Omental fat pad (tissue), 4 donors: ENCODE data around the gene ZNF385C. TPM values are rescaled to one million over a fixed set of nuclear protein-coding genes. Genes with fewer than 3 reads are reported as not detected.
"Not testable (repeated sequence)": the region's sequence is repeated elsewhere in the genome, so short reads cannot be mapped to it uniquely, and the experiment has no call there.

Experiments
- ATAC-seq: fragments of 150-250 bp; one replicate; pipeline ENCODE4 v1.9.1; 2016; ENCODE audit warnings: mild to moderate bottlenecking, moderate library complexity; ENCODE audit not compliant: low FRiP score
- DNase-seq: peaks from one replicate; pipeline ENCODE4 v3.0.0-alpha.2; 2019; ENCODE audit warnings: low spot score
- total RNA-seq, 4 donors: library from RNA; depleted of rRNA; stranded (reverse); fragments of >200 nt; gene quantifications; one replicate each; pipeline ENCODE4 v1.1.0, GENCODE V29; 2016
- TF ChIP-seq, protein P1 (sequence below), 3 donors: fragments of 450-650 bp; IDR thresholded peaks; one replicate each; pipeline ENCODE4 v1.5.1; 2016 to 2017; ENCODE audit warnings: antibody characterized with exemption in 3 of 3, mild to moderate bottlenecking in 3 of 3, moderate library complexity in 2 of 3

ZNF385C gene
- total RNA-seq, 4 donors from 2014 or later: not detected

DNA sequence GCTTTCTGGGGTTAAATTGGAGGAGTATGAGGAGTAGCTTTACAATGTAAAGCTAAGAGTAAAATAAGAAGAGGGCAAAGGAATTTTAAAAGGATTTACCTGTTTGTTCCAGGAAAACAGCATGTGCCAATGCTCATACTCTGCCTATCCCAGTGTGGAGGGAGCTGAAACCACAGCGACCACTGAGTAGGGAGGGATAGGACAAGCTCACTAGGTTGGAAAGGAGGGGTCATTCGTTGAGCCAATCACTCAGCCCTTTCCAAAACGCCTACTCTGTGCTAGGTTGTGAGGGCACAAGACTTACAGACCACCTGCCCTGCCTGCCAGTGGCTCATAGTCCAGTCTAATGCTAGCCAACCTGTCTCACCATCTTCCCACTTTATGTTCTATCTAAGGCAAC is 79.9 kb downstream of the ZNF385C start:
- DNase-seq (no peak), ATAC-seq (no peak)
- TF ChIP-seq, protein P1, sequence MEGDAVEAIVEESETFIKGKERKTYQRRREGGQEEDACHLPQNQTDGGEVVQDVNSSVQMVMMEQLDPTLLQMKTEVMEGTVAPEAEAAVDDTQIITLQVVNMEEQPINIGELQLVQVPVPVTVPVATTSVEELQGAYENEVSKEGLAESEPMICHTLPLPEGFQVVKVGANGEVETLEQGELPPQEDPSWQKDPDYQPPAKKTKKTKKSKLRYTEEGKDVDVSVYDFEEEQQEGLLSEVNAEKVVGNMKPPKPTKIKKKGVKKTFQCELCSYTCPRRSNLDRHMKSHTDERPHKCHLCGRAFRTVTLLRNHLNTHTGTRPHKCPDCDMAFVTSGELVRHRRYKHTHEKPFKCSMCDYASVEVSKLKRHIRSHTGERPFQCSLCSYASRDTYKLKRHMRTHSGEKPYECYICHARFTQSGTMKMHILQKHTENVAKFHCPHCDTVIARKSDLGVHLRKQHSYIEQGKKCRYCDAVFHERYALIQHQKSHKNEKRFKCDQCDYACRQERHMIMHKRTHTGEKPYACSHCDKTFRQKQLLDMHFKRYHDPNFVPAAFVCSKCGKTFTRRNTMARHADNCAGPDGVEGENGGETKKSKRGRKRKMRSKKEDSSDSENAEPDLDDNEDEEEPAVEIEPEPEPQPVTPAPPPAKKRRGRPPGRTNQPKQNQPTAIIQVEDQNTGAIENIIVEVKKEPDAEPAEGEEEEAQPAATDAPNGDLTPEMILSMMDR (IDR thresholded peaks at IDR 0.05): no peak

DNA sequence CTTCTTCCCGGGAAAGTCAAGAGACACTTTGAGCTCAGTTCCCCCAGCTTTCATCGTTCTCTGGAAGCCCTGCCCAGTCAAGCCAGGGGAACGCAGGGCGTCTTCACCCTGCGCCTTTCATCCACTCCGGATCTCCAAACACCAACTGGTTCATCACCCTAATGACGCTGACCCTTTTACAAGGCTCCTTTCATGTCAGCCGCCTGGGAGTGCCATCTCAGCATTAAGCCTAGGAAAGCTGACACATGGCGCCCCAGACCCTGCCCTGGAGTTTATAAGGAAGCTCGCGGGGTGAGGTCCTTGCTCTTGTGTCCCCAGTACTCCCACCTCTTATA is 80.4 kb downstream of the ZNF385C start:
- TF ChIP-seq, protein P1 (IDR thresholded peaks at IDR 0.05): no peak
- DNase-seq (no peak), ATAC-seq (peak; percentile 2)

DNA sequence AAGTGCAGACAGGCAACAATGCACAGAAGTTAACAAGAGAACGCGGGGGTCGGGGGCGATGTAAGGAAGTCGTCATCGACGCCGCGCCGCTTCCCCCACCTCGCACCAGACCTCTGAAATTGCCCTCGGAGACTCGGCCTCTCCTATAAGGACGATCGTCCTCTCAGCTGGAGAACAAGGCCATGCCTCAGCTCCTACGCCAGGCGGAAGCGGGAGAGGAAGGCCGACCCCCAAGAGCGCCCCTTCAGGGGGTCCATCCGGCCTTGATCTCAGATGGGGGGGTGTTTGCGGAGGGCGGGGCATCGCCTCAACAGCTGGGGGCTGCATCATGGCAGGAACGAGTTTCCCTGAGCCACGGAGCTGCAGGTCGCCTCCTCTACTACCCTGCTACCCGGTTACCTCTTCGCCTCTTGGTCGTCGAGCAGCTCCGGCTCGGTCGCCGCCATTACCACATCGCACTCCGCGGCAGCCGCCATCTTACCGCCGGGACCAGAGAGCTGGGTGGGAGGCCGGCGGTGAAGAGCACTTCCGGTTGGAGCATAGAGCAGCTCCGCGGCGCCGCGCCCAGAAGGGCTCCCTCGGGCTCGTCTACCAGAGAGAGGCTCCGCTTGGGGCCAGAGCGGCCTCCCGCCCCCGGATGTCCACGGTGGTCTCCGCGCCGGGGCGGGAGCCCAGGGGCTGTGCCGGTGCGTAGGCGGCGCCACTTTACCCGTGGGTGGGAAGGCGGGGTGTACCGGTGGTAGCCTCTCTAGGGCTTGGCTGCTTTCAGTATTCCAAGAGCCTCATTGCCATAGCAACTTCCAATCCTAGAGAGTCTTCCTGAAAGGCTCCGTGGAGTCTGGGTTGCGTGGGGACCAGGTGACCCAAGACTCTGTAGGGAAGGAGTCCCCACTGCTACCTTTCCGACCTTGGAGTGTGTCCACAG is 81.1 kb downstream of the ZNF385C start, which contains the start of gene DNAJC7:
TSS of gene DNAJC7 (minus strand) at position 499 of the 925 bp plus-strand sequence. CDS start at position 476, 23 bp downstream.
- TF ChIP-seq, protein P1 (IDR thresholded peaks at IDR 0.05): no peak
- DNase-seq (peak; percentile 46), ATAC-seq (peak; percentile 92)

DNA sequence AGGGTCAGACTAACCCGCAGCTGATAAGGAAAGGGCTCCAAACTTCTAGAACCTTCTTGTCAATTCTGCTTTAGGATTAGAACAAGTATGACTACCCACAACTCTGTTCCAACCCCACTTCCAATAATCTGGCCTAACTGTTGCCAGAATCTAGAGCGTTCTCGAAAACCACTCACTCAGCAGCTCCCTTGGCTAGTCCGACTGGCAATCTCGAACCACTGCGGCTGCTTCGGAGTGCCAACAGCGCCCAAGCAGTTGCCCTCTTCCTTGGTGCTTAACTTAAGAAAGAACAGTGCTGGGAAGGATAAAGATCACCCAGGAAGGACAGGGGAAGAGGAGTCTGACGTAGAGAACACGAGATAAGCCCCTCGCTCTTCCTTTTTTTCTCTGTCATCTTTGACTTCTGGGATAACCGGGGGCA is 81.9 kb downstream of the ZNF385C start:
- no peak for ATAC-seq
- no peak for DNase-seq
- TF ChIP-seq, protein P1 (IDR thresholded peaks at IDR 0.05): no peak

DNA sequence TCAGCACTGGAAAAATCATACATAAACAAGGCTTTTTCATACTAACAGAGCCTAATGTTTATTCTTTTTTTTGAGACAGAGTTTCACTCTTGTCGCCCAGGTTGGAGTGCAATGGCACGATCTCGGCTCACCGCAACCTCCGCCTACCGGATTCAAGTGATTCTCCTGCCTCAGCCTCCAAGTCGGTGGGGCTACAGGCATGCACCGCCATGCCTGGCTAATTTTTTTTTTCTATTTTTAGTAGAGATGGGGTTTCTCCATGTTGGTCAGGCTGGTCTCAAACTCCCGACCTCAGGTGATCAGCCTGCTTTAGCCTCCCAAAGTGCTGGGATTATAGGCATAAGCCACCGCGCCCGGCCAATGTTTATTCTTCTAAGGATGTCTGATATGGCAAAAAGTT is 84.5 kb downstream of the ZNF385C start:
- not testable (repeated sequence) for DNase-seq

DNA sequence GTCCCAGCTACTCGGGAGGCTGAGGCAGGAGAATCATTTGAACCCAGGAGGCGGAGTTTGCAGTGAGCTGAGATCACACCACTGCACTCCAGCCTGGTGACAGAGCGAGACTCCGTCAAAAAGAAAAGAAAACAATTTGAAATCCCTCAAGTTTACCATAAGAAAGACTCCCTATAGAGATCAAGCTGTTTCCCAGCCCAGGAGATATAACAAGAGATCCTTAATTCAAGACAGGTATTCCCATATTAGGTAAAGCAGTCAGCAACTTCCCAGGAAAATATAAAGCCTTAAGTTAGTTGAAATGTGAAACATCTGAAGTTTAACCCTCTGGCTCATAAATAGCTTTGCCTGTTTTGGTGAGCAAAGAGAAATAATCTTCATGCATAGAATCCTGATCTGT is 85.9 kb downstream of the ZNF385C start:
- DNase-seq, ATAC-seq: not testable (repeated sequence)

More for the DNA sequence above, 84.5 kb downstream of the ZNF385C start:
- not testable (repeated sequence) for ATAC-seq

DNA sequence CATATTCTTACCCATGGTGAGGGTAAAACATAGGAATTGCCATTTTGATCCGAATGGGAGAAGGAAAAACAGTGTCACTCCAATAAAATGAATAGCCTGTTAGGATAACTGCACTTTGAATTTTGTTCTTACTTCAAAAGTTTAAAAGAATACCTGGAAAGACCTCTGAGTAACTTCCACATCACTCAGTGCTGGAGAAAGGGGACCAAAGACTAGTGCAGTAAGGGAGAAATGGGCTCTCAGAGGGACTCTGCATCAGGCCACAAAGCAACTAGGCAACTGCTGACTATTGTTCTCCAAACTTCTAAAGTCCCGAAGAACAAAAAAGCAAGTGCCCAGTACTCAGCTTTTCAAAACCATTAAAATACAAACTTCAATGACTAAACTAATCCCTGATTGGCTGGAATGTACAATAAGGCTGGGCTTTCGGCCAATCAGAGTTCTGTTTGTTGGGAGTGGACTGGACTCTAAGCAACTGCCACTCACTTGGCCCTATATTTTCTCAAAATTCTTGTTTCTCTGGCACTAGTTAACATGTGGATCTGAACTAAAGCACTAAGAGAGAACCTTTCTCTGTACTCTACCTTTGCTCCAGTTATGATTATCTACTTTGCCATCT is 87.3 kb downstream of the ZNF385C start:
- TF ChIP-seq, protein P1 (IDR thresholded peaks at IDR 0.05): no peak
- ATAC-seq: no peak
- DNase-seq: no peak

DNA sequence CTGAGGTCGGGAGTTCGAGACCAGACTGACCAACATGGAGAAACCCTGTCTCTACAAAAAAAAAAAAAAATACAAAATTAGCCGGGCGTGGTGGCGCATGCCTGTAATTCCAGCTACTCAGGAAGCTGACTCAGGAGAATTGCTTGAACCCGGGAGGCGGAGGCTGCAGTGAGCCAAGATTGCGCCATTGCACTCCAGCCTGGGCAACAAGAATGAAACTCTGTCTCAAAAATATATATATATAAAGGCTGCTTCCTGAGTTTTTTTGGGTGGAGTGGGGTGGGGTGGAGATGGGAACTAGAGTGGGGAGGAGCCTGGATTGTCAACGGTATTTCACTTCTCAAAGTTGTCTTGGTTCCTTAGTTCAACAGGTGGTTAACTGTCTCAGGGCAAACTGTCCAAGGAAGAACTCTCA is 88.0 kb downstream of the ZNF385C start:
- DNase-seq: not testable (repeated sequence)
- ATAC-seq: peak; percentile 33
